GM18502 (cell line): ENCODE measurements around the gene INSYN2B.
A peak's percentile ranks its signal among the peaks of the same experiment; 100 is the strongest.
"Not testable (repeated sequence)": the region's sequence is repeated elsewhere in the genome, so short reads cannot be mapped to it uniquely, and the experiment has no call there.

Experiments
- ATAC-seq: cut with Tn5 transposase; IDR thresholded peaks from one replicate; pipeline ENCODE4 v1.9.1; 2021; ENCODE audit warnings: mild to moderate bottlenecking; ENCODE audit not compliant: unreplicated experiment, poor library complexity

The INSYN2B gene

GRCh38 chr5:169862391-169862811 is 117.9 kb downstream of the INSYN2B start:
- ATAC-seq, result no peak

- ATAC-seq, result no peak
Observed at GRCh38 chr5:169861934-169862333, 118.4 kb downstream of the INSYN2B start.

GRCh38 chr5:169861433-169861832 is 118.9 kb downstream of the INSYN2B start:
- no peak for ATAC-seq

GRCh38 chr5:169860585-169860984 is 119.7 kb downstream of the INSYN2B start:
- ATAC-seq, result peak; percentile 55

GRCh38 chr5:169856571-169856970 is 123.7 kb downstream of the INSYN2B start:
- ATAC-seq, result no peak

- no peak for ATAC-seq
Observed at GRCh38 chr5:169851321-169851850, 128.9 kb downstream of the INSYN2B start.

- no peak for ATAC-seq
Observed at GRCh38 chr5:169850409-169850808, 129.9 kb downstream of the INSYN2B start.

- no peak for ATAC-seq
Observed at GRCh38 chr5:169848792-169849191, 131.5 kb downstream of the INSYN2B start.

- no peak for ATAC-seq
Observed at GRCh38 chr5:169848271-169848670, 132.0 kb downstream of the INSYN2B start.

- ATAC-seq, result no peak
Observed at GRCh38 chr5:169847519-169847918, 132.8 kb downstream of the INSYN2B start.

GRCh38 chr5:169842699-169843098 is 137.6 kb downstream of the INSYN2B start:
- ATAC-seq, result no peak

GRCh38 chr5:169840405-169840804 is 139.9 kb downstream of the INSYN2B start:
- ATAC-seq, result no peak

- ATAC-seq, result peak; percentile 88
Observed at GRCh38 chr5:169838688-169839087, 141.6 kb downstream of the INSYN2B start.

- no peak for ATAC-seq
Observed at GRCh38 chr5:169837686-169838085, 142.6 kb downstream of the INSYN2B start.

- no peak for ATAC-seq
Observed at GRCh38 chr5:169836835-169837536, 143.3 kb downstream of the INSYN2B start.

GRCh38 chr5:169834540-169834939 is 145.8 kb downstream of the INSYN2B start:
- not testable (repeated sequence) for ATAC-seq

GRCh38 chr5:169833681-169834292 is 146.5 kb downstream of the INSYN2B start:
- ATAC-seq, result not testable (repeated sequence)

- no peak for ATAC-seq
Observed at GRCh38 chr5:169832845-169833244, 147.4 kb downstream of the INSYN2B start.

GRCh38 chr5:169832304-169832703 is 148.0 kb downstream of the INSYN2B start:
- no peak for ATAC-seq

- ATAC-seq, result no peak
Observed at GRCh38 chr5:169831331-169831730, 149.0 kb downstream of the INSYN2B start.

- ATAC-seq, result peak; percentile 55
Observed at GRCh38 chr5:169828385-169828784, 151.9 kb downstream of the INSYN2B start.

GRCh38 chr5:169827769-169828168 is 152.5 kb downstream of the INSYN2B start:
- ATAC-seq, result no peak
